ENCODE data around the gene H19.

H19 gene

GRCh38 chr11:1969776-1970175 is 27.9 kb downstream of the H19 start:
- TF ChIP-seq CTCF (conservative IDR thresholded peaks at IDR 0.05), result no peak
- H3K27ac ChIP-seq, result no peak overlapping the region

GRCh38 chr11:1969035-1969434 is 28.6 kb downstream of the H19 start:
- TF ChIP-seq CTCF (conservative IDR thresholded peaks at IDR 0.05), result no peak

GRCh38 chr11:1968454-1969002 is 29.1 kb downstream of the H19 start:
- no peak overlapping the region for H3K27ac ChIP-seq
- TF ChIP-seq CTCF (conservative IDR thresholded peaks at IDR 0.05), result no peak

More at GRCh38 chr11:1969035-1969434, 28.6 kb downstream of the H19 start:
- no peak overlapping the region for H3K27ac ChIP-seq

GRCh38 chr11:1967641-1968225 is 29.9 kb downstream of the H19 start:
- no peak overlapping the region for H3K27ac ChIP-seq
- no peak for TF ChIP-seq CTCF (conservative IDR thresholded peaks at IDR 0.05)

- no peak overlapping the region for H3K27ac ChIP-seq
- TF ChIP-seq CTCF (conservative IDR thresholded peaks at IDR 0.05), result no peak
These were observed 31.1 kb downstream of the H19 start for GRCh38 chr11:1966531-1966930.

- H3K27ac ChIP-seq, result no peak overlapping the region
- no peak for TF ChIP-seq CTCF (conservative IDR thresholded peaks at IDR 0.05)
These were observed 32.7 kb downstream of the H19 start for GRCh38 chr11:1964955-1965354.

- TF ChIP-seq CTCF (conservative IDR thresholded peaks at IDR 0.05), result no peak
- no peak overlapping the region for H3K27ac ChIP-seq
These were observed 33.3 kb downstream of the H19 start for GRCh38 chr11:1964348-1964747.
